ENCODE data around the gene MTCL1. TPM values are rescaled to one million over a fixed set of nuclear protein-coding genes. Genes with fewer than 3 reads are reported as not detected.

MTCL1 gene
- total RNA-seq, 1 donor from 2014 or later = 0.50 TPM

GRCh38 chr18:8857806-8858205 is 152.4 kb downstream of the MTCL1 start:
- Mint-ChIP-seq H3K9me3 (no peaks in the 10 kb centered on the region), H3K4me1 (ENCODE audit: low read depth) (no peaks in the 10 kb centered on the region), H3K27ac (no peak overlapping the region), H3K4me3 (ENCODE audit: low read depth) (no peak overlapping the region), H3K36me3 (ENCODE audit: low read depth) (no peaks in the 10 kb centered on the region), H3K27me3 (ENCODE audit: low read depth) (peaks cover 3% of the 10 kb centered on the region)
- no peak for DNase-seq (ENCODE audit: low spot score)
- intact Hi-C loops (cut with micrococcal nuclease) = no loop called here

- no peak for DNase-seq (ENCODE audit: low spot score)
- no peak overlapping the region for H3K4me3 Mint-ChIP-seq (ENCODE audit: low read depth)
- H3K36me3 Mint-ChIP-seq (ENCODE audit: low read depth) = no peaks in the 10 kb centered on the region
- peaks cover 2% of the 10 kb centered on the region for H3K27me3 Mint-ChIP-seq (ENCODE audit: low read depth)
- H3K9me3 Mint-ChIP-seq = no peaks in the 10 kb centered on the region
- no peaks in the 10 kb centered on the region for H3K4me1 Mint-ChIP-seq (ENCODE audit: low read depth)
- intact Hi-C loops (cut with micrococcal nuclease) = no loop called here
- H3K27ac Mint-ChIP-seq = no peak overlapping the region
These were observed 153.6 kb downstream of the MTCL1 start for GRCh38 chr18:8858888-8859511.

GRCh38 chr18:8860845-8861642 is 155.7 kb downstream of the MTCL1 start:
- Mint-ChIP-seq H3K4me1 (ENCODE audit: low read depth) (no peaks in the 10 kb centered on the region), H3K27ac (no peak overlapping the region), H3K36me3 (ENCODE audit: low read depth) (no peaks in the 10 kb centered on the region), H3K4me3 (ENCODE audit: low read depth) (no peak overlapping the region), H3K9me3 (no peaks in the 10 kb centered on the region), H3K27me3 (ENCODE audit: low read depth) (no peaks in the 10 kb centered on the region)
- intact Hi-C loops (cut with micrococcal nuclease) = no loop called here
- DNase-seq (ENCODE audit: low spot score) = no peak

GRCh38 chr18:8863427-8863826 is 158.1 kb downstream of the MTCL1 start:
- H3K36me3 Mint-ChIP-seq (ENCODE audit: low read depth) = no peaks in the 10 kb centered on the region
- no peak overlapping the region for H3K4me3 Mint-ChIP-seq (ENCODE audit: low read depth)
- no peaks in the 10 kb centered on the region for H3K9me3 Mint-ChIP-seq
- intact Hi-C loops (cut with micrococcal nuclease) = no loop called here
- no peaks in the 10 kb centered on the region for H3K4me1 Mint-ChIP-seq (ENCODE audit: low read depth)
- peaks cover 1% of the 10 kb centered on the region for H3K27me3 Mint-ChIP-seq (ENCODE audit: low read depth)
- DNase-seq (ENCODE audit: low spot score) = no peak
- no peak overlapping the region for H3K27ac Mint-ChIP-seq

- DNase-seq (ENCODE audit: low spot score) = no peak
- Mint-ChIP-seq H3K4me3 (ENCODE audit: low read depth) (no peak overlapping the region), H3K9me3 (no peaks in the 10 kb centered on the region), H3K36me3 (ENCODE audit: low read depth) (no peaks in the 10 kb centered on the region), H3K4me1 (ENCODE audit: low read depth) (no peaks in the 10 kb centered on the region), H3K27me3 (ENCODE audit: low read depth) (peaks cover 1% of the 10 kb centered on the region), H3K27ac (no peak overlapping the region)
- intact Hi-C loops (cut with micrococcal nuclease) = no loop called here
These were observed 160.6 kb downstream of the MTCL1 start for GRCh38 chr18:8865934-8866333.

- DNase-seq (ENCODE audit: low spot score) = no peak
- Mint-ChIP-seq H3K27ac (no peak overlapping the region), H3K4me3 (ENCODE audit: low read depth) (no peak overlapping the region), H3K9me3 (no peaks in the 10 kb centered on the region), H3K4me1 (ENCODE audit: low read depth) (no peaks in the 10 kb centered on the region), H3K36me3 (ENCODE audit: low read depth) (no peaks in the 10 kb centered on the region), H3K27me3 (ENCODE audit: low read depth) (peaks cover 1% of the 10 kb centered on the region)
- intact Hi-C loops (cut with micrococcal nuclease) = no loop called here
These were observed 161.3 kb downstream of the MTCL1 start for GRCh38 chr18:8866679-8867078.

- H3K36me3 Mint-ChIP-seq (ENCODE audit: low read depth) = no peaks in the 10 kb centered on the region
- intact Hi-C loops (cut with micrococcal nuclease) = no loop called here
- H3K27ac Mint-ChIP-seq = no peak overlapping the region
- H3K9me3 Mint-ChIP-seq = no peaks in the 10 kb centered on the region
- H3K27me3 Mint-ChIP-seq (ENCODE audit: low read depth) = peaks cover 4% of the 10 kb centered on the region
- H3K4me3 Mint-ChIP-seq (ENCODE audit: low read depth) = no peak overlapping the region
- DNase-seq (ENCODE audit: low spot score) = no peak
- H3K4me1 Mint-ChIP-seq (ENCODE audit: low read depth) = no peaks in the 10 kb centered on the region
These were observed 162.9 kb downstream of the MTCL1 start for GRCh38 chr18:8868276-8868675.

- intact Hi-C loops (cut with micrococcal nuclease) = no loop called here
- DNase-seq (ENCODE audit: low spot score) = no peak
- Mint-ChIP-seq H3K27ac (no peak overlapping the region), H3K27me3 (ENCODE audit: low read depth) (peaks cover 4% of the 10 kb centered on the region), H3K4me3 (ENCODE audit: low read depth) (no peak overlapping the region), H3K36me3 (ENCODE audit: low read depth) (no peaks in the 10 kb centered on the region), H3K9me3 (no peaks in the 10 kb centered on the region), H3K4me1 (ENCODE audit: low read depth) (no peaks in the 10 kb centered on the region)
These were observed 163.5 kb downstream of the MTCL1 start for GRCh38 chr18:8868779-8869415.

GRCh38 chr18:8869696-8870095 is 164.3 kb downstream of the MTCL1 start:
- no peaks in the 10 kb centered on the region for H3K36me3 Mint-ChIP-seq (ENCODE audit: low read depth)
- no peaks in the 10 kb centered on the region for H3K9me3 Mint-ChIP-seq
- H3K27ac Mint-ChIP-seq = no peak overlapping the region
- no peak overlapping the region for H3K4me3 Mint-ChIP-seq (ENCODE audit: low read depth)
- no peaks in the 10 kb centered on the region for H3K4me1 Mint-ChIP-seq (ENCODE audit: low read depth)
- intact Hi-C loops (cut with micrococcal nuclease) = no loop called here
- H3K27me3 Mint-ChIP-seq (ENCODE audit: low read depth) = peaks cover 6% of the 10 kb centered on the region
- no peak for DNase-seq (ENCODE audit: low spot score)

GRCh38 chr18:8870528-8870927 is 165.2 kb downstream of the MTCL1 start:
- intact Hi-C loops (cut with micrococcal nuclease) = no loop called here
- Mint-ChIP-seq H3K4me1 (ENCODE audit: low read depth) (no peaks in the 10 kb centered on the region), H3K27me3 (ENCODE audit: low read depth) (peaks cover 6% of the 10 kb centered on the region), H3K4me3 (ENCODE audit: low read depth) (no peak overlapping the region), H3K36me3 (ENCODE audit: low read depth) (no peaks in the 10 kb centered on the region), H3K9me3 (no peaks in the 10 kb centered on the region), H3K27ac (no peak overlapping the region)
- DNase-seq (ENCODE audit: low spot score) = no peak

GRCh38 chr18:8871489-8871888 is 166.1 kb downstream of the MTCL1 start:
- no peaks in the 10 kb centered on the region for H3K4me1 Mint-ChIP-seq (ENCODE audit: low read depth)
- no peaks in the 10 kb centered on the region for H3K36me3 Mint-ChIP-seq (ENCODE audit: low read depth)
- H3K27me3 Mint-ChIP-seq (ENCODE audit: low read depth) = peaks cover 6% of the 10 kb centered on the region
- DNase-seq (ENCODE audit: low spot score) = no peak
- H3K9me3 Mint-ChIP-seq = no peaks in the 10 kb centered on the region
- H3K27ac Mint-ChIP-seq = no peak overlapping the region
- intact Hi-C loops (cut with micrococcal nuclease) = no loop called here
- no peak overlapping the region for H3K4me3 Mint-ChIP-seq (ENCODE audit: low read depth)

- no peak overlapping the region for H3K27ac Mint-ChIP-seq
- no peaks in the 10 kb centered on the region for H3K36me3 Mint-ChIP-seq (ENCODE audit: low read depth)
- H3K27me3 Mint-ChIP-seq (ENCODE audit: low read depth) = peaks cover 5% of the 10 kb centered on the region
- H3K4me3 Mint-ChIP-seq (ENCODE audit: low read depth) = no peak overlapping the region
- H3K9me3 Mint-ChIP-seq = no peaks in the 10 kb centered on the region
- DNase-seq (ENCODE audit: low spot score) = no peak
- no peaks in the 10 kb centered on the region for H3K4me1 Mint-ChIP-seq (ENCODE audit: low read depth)
- intact Hi-C loops (cut with micrococcal nuclease) = no loop called here
These were observed 169.5 kb downstream of the MTCL1 start for GRCh38 chr18:8874872-8875271.

GRCh38 chr18:8876887-8877286 is 171.5 kb downstream of the MTCL1 start:
- Mint-ChIP-seq H3K36me3 (ENCODE audit: low read depth) (no peaks in the 10 kb centered on the region), H3K27ac (no peak overlapping the region), H3K4me1 (ENCODE audit: low read depth) (no peaks in the 10 kb centered on the region), H3K27me3 (ENCODE audit: low read depth) (peaks cover 5% of the 10 kb centered on the region), H3K4me3 (ENCODE audit: low read depth) (no peak overlapping the region), H3K9me3 (peaks cover 4% of the 10 kb centered on the region)
- DNase-seq (ENCODE audit: low spot score) = no peak
- intact Hi-C loops (cut with micrococcal nuclease) = no loop called here
